GM18907 (cell line): ENCODE measurements around the gene KIAA1671.

Experiments used
- ATAC-seq: cut with Tn5 transposase; IDR thresholded peaks from one replicate; pipeline ENCODE4 v1.9.1; 2021; ENCODE audit warnings: mild to moderate bottlenecking, moderate library complexity; ENCODE audit not compliant: unreplicated experiment

The KIAA1671 gene

DNA sequence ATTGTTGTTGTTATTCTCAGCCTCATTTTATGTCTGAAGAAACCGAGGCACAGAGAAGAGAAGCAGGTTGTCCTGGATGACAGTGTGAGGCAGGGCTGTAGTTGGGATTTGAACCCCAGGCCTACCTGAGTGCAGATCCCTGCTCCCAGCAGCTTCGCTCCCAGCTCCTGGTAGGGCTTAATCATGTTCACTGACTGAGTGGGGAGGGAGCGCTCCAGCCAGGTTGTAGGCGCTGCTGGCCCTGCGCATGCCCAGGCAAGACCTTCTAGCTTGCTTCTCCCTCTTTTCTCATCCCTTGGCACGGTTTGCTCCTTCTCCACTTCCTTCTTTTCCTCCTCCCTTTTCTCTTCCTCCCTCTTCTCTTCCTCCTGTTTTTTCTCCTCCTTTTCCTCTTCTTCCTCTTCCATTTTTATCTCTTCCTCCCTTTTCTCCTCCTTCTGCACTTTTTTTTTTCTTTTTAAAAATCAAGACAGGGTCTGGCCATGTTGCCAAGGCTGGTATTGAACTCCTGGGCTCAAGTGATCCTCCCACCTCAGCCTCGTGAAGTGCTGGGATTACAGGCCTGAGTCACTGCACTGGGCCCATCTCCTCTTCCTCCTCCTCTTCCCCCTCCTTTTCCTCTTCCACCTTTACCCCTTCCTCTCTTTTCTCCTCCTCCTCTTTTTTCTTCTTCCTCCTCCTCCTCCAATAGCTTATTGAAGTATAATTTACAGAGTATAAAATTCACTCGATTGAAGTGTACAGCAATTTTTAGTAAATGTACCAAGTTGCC lies 109.3 kb downstream of the KIAA1671 start:
- no peak for ATAC-seq

DNA sequence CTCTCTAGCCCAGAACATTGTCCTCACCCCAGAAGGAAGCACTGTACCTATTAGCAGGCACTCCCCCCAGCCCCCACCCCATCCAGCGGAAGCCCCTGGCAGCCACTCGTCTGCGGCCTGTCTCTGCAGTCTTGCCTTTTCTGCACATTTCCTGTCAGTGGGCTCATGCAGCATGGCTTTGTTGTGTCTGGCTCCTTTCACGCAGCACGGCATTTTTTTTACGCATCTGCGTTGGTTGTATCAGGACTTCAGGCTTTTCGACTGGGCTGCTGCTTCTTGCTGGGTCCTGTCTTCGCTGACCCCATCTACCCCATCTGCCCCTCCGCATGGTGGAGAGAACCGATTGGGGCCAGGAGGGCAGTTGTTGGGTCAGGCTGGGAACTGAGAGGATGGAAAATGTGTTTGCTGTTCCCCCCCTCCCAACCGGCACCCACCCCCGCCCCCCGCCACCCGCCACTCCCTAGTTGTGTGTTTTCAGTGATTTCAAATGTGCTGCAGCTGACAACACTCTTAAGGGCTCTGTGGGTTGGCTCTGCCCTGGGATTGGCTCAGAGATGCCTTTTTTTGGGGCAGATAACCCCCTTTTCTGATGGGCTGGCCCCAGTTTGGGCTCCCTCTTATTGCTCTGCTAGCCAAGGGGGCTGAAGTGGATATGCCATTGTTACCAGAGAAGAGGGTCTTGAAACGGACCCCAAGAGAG lies 110.0 kb downstream of the KIAA1671 start:
- no peak for ATAC-seq

DNA sequence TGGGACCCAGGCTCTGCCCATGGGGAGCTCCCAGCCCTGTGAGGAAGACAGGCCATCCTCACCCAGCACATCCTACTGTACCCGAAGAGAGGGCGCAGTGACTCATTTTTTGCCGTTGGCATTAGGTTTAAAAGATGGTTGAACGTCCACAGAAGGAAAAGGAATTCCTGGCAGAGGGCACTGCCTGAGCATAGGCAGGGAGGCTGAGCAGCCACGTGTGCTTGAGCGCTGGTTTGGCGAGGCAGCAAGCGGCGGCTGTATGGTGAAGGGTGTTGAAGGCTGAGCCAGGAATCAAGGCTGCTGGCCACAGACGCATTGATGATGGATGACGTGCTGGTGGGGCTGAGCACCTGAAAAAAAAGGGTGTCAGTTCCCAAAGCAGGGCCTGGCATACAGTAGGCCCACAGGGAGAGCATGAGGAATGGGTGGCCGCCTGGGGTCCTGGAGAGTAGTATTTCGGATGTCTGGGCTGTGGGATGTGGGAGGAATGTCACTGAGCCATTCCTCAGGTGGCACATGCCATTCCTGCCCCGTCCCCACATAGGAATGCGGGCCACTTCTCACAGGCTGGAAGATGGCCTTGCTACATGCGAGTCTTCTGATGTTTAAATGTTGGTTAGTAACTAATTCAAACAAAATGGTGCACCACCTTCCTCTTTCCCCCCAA lies 112.5 kb downstream of the KIAA1671 start:
- no peak for ATAC-seq

DNA sequence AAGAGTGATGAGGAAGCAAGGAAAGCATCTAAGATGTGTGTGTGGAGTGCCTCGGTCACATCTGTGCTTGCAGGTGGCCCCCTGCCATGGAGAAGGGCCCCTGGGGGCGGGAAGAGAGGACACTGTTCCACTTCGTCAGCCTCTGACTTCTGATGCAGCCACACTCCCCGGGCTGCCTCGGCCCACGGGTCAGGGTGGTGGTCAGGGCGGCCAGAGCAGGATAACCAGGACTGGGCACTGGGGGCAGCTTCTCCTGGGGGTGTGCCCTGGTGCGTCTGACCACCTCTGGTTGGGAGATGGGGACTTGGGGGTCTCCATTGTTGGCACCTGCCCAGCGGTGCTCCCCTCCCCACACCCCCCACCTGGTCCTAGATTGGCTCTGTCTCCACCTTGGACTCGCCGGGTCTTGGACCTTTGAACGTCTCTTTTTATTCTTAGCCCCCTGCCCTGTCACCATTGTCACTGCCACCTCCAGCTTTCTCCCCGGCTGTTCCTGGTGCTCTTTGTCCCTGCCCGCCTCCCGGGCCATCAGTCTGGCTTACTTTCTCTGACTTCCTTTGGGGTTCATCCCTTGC lies 114.4 kb downstream of the KIAA1671 start:
- no peak for ATAC-seq

DNA sequence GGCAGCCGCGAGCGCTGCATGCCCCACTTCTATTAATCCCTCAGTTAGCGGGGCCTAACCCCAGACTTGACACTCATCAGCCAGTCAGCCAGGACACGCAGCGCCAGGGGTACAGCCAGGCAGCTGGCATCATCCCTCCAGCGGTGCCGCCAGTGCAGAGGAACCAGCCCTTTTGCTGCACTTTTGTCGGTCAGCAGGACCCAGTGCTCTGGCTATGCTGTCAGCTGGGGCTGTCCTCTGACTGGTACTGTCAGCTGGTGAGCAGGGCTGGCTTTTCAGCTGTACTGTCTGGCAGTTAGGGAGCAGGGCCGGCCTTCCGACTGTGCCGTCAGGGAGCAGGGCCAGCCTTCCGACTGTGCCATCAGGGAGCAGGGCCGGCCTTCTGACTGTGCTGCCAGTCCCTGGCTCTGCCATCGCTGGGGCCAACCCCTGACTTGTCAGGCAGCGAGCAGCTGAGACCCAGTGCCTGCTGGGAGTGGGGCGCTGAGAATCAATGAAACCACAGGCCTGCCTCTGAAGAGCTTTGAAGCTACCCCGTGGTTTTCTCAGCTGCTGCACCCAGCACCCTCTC lies 115.4 kb downstream of the KIAA1671 start:
- no peak for ATAC-seq

DNA sequence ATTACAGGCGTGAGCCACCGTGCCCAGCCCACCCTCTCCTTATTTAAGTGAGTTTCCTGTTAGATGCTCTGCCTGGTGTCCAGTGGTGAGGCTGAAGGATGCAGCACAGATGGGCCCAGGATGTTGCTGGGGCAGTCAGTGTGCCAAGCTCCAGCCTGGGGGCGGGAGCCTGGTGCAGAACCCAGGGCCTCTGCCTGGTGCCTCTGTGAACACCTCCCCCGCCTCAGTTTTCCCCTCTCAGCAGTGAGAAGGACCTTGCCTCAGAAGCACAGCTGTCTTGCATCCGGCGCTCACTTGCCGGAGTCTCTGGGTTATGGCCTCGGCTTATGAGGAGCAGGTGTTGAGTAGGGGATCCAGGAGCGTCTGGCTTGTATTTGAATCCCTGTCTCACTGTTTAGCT lies 116.2 kb downstream of the KIAA1671 start:
- ATAC-seq = no peak

DNA sequence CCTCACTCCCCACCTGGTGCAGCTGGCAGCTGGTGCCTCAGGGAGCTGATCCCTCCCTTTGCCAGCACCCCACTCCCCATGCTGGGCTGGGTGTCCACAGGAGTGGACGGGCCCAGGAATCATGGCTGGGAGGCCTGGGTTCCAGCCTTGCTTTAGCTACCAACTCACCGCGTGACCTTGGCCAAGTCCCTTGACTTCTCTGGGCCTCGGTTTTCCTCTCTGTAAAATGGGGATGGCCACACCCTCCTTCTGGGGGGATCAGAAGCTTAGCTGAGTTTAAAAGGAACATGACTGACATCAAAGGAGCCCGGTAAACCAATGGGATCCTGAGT lies 116.9 kb downstream of the KIAA1671 start:
- ATAC-seq = no peak

DNA sequence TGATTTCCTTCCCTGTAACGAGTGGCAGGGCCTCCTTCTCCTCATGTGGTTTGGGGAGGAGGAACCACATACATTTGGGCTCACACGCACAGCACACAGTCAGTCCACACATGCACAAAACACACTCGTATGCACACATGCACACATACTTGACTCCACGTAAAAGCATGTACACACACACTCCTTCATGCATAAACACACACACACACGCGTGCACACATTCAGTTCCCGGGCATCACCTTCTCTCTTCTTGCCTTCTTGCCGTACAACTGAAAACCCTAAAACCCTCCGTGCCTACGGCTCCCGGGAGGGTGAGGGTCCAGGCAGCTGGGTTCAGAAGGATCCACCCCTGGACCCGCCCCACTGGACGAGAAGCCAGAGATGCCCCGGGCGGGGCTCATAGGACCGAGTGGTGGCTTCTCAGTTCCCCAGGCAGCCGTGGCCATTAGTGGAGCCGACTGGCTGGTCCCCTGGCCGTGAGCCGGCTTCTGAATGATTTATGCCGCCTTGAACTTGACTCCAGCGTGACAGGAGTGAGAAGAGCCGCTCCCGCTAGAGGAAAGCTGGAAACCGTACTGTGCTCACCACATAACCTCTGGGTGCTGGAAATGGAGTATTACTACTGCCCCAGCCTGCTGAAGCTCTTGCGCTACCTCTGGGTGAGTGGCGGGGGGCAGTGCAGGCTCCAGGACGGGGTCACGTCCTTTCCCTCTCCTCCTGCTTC lies 117.4 kb downstream of the KIAA1671 start:
- ATAC-seq = no peak

DNA sequence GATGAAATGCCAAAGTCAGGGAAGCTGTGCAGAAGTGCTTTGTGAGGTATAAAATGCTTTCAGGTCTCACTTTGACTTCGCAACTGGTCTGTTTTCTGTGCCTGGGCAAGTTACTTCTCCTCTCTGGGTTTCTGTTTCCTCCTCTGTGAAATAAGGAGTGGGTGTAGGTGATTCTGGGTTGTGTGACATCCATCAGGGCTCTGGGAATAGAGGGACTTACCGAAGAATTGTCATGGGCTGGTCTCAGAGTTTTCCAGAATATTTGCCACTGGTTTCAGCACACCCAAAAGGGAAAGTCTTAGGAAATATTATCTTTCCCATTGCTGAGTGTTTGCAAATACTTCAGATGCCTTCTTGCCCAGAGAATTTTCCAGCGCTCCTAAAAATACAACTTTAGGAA lies 118.4 kb downstream of the KIAA1671 start:
- no peak for ATAC-seq

DNA sequence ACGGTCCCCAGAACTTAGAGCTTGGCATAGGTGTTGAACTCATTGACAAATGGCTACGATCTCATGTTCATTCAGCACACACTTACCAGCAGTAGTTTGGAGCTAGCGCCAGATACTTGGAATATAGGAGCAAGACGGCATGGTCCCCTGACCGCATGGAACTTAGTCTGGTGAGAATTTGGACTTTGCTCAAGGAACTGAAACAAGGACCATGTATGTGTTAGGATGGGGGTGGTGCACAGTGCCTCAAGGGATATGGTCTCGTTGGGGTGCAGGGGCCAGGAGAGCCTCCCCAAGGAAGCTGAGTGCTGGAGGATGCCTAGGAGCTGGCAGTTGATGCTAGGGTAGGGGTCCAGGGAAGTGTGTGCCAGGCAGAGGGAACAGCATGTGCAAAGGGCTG lies 119.2 kb downstream of the KIAA1671 start:
- ATAC-seq = no peak

DNA sequence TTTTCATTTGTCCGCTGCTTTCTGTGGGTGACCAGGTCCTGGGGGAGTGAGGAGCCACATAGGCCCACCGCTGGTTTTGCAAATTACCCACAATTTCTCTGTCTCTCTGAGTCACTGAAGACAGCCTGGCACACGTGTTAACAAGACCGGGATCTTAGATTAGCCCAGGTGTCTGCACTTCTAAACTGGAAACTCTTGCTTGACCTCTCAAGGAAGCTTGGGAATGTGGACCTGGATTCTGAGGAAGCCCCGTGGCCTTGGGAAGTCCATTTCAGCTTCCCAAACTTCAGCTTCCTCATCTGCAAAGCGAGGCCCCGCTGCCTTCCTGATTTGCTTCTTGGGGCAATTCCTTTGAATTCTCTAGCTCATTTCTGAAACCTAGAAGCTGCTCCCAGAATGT lies 119.9 kb downstream of the KIAA1671 start:
- no peak for ATAC-seq

DNA sequence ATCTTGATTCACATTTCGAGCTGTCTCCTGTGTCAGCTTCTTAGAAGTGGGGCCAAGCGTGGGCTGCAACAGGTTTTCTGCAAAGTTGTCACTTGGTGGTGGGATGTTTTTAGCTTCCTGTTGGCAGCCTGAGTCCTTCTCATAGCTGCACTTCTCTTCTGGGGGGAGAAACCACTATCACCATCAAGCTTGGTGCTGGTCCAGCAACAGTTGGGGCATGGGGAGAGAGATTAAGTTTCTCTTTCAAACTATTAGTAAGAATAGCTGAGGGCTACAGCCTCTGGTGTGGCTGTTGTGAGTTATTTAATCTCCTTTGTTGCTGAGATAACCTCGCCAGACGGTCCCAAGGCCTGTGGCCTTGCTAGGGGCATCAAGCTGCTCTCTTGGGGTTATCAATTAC lies 123.8 kb downstream of the KIAA1671 start:
- ATAC-seq = no peak

DNA sequence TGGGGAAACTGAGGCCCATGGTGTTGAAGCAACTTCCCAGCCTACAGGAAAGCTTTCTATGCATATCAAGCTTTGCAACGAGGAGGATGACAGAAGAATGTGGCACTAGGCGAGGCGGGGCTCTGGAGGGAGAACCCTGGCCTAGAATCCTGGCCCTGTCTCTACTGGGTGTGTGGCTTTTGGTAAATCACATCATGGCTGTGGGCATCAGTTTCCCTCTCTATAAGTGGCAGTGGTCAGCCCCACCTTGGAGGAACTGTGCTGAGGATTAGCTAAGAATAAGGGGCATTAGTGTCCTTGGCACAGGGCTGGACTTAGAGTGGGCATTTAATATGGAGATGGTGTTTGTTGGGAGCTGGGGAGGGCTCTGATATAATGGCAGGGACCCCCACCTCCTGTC lies 124.5 kb downstream of the KIAA1671 start:
- ATAC-seq = no peak

DNA sequence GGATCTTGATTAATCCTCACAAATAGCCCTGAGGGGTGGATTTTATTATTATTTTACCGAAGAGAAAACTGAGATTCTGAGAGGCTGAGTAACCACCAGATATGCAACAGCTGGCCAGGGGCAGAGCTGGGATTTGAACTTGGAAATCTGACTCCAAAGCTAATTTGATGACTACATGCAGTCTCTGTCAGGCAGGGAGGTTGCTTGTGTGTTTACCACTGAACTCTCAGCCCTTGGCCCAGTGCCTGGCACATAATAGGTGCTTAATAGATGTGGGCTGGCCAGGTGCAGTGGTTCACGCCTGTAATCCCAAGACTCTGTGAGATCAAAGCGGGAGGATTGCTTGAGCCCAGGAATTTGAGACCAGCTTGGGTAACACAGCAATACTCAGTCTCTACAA lies 125.4 kb downstream of the KIAA1671 start:
- ATAC-seq = no peak

DNA sequence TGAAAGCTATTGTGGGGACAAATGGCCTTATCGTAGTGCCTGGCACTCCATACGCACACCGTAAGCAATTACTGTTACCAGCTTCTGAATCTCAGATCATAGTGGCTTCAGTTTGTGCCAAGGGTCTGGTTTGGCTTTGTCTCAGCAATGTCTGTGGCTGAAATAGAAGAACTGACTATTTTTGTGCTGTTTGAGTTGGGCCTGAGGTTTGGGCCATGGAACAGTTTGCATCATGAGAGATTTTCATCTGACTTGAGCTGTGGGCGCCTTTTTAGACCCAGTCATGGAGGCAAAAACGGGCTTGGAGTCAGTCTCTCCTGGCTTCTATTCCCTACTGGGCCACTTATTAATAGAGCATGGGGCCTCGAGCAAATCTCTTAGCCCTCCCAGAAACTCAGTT lies 126.1 kb downstream of the KIAA1671 start:
- ATAC-seq = no peak

DNA sequence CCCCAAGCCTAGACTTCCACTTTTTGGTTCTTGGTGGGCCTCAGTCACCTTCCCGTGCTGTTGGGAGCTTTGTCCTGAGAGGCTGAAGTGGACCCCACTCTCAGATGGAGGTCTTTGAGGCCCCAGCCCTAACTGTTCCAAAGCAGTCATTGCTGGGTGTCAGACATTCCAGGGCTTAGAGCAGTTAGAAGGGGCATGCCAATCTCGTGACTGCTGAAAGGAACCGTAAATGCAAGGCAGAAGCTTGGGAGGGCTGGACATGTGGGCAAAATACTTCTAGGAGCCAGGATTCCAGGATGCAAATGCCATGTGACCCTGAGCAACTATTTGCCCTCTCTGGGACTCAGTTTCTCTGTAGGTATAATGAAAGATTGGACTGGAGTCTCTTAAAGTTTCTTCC lies 128.3 kb downstream of the KIAA1671 start:
- ATAC-seq = no peak

DNA sequence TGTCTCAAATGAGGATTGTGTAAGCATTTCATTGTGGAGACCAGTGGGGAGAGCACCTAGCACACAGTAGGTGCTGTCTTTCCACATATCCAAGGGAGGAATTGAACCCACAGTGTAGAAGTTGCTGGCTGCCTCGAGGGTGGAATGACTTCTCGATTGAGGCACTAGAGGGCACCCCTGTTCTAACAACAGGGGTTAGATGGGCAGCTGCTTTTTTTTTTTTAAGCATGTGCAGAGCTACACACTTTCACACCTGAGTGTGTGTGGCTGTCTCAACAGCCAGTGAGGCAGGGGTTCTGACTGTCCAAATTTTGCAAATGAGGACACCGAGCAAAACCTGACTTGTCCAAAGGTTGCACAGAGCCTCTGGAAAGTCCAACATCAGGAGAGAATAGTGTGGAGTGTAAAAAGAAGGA lies 128.9 kb downstream of the KIAA1671 start:
- ATAC-seq = no peak

DNA sequence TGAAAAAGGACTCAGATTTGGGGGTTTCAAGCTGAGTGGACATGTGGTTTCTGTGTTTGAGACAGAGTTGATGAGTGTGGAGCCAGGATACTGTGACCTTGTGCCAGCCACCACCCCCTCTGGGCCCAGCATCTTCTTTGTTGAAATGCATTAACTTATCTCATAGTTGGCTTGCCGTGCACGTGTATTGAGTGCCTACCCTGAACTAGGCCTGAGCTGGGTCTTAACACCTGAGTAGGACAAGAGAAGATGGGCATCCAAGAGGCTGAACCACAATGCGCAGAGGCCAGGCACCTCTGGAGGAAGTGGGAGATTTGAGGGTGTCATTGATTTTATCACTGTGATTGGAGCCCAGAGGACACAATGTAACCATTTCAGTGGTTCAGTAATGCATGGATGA lies 129.6 kb downstream of the KIAA1671 start:
- no peak for ATAC-seq

DNA sequence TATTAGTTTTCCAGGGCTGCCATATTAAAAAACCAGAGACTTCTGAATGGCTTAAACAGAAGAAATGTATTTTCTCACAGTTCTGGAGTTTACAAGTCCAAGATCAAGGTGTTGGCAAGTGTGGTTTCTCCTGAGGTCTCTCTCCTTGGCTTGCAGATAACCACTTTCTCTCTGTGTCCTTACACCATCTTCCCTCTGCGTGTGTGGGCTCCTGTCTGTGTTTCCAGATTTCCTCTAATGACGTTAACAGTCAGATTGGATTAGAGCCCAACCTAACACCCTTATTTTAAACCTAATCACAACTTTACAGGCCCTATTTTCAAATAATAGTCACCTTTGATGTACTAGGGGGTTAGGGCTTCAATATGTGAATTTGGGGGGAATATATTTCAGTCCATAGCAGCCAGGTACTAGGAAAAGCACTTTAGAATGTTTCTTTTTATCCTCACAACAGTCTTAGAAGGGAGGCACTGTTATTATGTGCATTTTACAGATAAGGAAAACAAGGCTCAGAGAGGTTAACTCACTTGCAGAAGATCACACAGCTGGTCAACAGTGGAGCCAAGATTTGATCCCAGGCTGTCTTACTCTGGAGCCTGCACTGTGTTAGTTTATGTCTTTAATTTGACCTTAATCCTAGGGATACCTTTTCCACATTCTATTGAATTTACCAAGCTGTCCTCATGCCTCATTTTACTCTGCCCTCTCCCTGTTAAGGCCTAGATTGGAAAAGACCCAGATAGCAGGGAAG lies 130.7 kb downstream of the KIAA1671 start:
- no peak for ATAC-seq

DNA sequence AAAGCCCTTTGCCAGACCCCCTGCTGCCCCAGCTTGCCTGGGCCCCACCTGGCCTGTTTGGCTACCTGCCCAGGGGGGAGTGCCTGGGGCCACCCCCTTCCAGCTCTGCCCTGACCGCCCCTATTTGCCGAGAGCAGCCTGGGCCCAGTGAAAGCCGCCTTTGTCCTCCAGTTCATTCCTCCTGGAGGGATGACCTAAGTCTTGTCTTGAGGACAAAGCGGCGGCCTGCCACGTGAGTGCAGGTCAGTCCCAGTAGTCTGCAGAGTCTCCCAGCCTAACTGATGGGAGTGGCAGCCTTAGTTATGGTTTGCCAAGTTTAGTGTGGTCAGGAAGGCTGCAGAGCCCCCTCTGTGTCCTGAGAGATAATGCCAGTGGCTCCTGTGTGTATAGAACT lies 131.3 kb downstream of the KIAA1671 start:
- ATAC-seq = no peak
